Measurements from ENCODE around the gene PDC. TPM values are rescaled to one million over a fixed set of nuclear protein-coding genes. Genes with fewer than 3 reads are reported as not detected.

Gene PDC
- total RNA-seq, 4 donors from 2014 or later: not detected

DNA sequence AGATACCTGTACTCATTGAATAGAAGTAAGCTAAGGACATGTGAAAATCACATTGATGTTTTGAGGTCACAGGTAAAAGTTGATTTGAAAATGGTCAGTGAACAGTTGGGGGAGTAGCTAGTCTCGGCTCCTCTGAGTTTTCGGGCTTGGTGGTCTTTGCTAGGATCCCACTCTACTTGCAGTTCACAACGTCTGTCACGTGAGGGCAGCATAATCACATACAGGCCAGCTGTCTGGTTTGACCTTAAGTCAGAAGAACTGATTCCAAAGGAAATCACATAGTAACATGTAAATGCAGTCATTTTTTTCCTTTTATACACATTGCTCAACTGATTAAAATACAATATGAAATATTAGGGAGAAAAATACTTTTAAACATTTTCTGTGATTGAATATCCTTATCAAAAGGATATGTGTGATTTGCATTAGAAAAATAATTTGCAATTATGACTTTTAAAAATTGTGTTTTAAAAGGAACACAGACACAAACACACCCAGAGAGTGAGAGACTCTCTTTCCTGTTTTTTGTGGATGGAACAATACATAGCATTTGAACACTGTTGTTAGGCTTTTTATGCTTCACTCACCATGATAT is 21.8 kb upstream of the PDC start:
- Histone ChIP-seq H3K4me3 (no peak overlapping the region), H3K4me1 (peaks cover 0 to 8% (median 0%) of the 10 kb centered on the region in 3 donors), H3K27me3 (no peaks in the 10 kb centered on the region), H3K9me3 (no peaks in the 10 kb centered on the region), H3K36me3 (no peaks in the 10 kb centered on the region), H3K27ac (no peak overlapping the region)
- intact Hi-C loops (cut with DNase I): loop anchor here (10.0 kb wide), 1 partner anchor 512 kb away; no protein-coding TSS in a partner anchor
- 1 to 8% methylated on average over 4 of the region's 4 CpGs for WGBS, 2 donors
- no peak for TF ChIP-seq POLR2A (IDR thresholded peaks at IDR 0.05)
- TF ChIP-seq, protein P1, sequence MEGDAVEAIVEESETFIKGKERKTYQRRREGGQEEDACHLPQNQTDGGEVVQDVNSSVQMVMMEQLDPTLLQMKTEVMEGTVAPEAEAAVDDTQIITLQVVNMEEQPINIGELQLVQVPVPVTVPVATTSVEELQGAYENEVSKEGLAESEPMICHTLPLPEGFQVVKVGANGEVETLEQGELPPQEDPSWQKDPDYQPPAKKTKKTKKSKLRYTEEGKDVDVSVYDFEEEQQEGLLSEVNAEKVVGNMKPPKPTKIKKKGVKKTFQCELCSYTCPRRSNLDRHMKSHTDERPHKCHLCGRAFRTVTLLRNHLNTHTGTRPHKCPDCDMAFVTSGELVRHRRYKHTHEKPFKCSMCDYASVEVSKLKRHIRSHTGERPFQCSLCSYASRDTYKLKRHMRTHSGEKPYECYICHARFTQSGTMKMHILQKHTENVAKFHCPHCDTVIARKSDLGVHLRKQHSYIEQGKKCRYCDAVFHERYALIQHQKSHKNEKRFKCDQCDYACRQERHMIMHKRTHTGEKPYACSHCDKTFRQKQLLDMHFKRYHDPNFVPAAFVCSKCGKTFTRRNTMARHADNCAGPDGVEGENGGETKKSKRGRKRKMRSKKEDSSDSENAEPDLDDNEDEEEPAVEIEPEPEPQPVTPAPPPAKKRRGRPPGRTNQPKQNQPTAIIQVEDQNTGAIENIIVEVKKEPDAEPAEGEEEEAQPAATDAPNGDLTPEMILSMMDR (IDR thresholded peaks at IDR 0.05): peak; percentile 59 to 79 (median 62)
- no peak for DNase-seq

DNA sequence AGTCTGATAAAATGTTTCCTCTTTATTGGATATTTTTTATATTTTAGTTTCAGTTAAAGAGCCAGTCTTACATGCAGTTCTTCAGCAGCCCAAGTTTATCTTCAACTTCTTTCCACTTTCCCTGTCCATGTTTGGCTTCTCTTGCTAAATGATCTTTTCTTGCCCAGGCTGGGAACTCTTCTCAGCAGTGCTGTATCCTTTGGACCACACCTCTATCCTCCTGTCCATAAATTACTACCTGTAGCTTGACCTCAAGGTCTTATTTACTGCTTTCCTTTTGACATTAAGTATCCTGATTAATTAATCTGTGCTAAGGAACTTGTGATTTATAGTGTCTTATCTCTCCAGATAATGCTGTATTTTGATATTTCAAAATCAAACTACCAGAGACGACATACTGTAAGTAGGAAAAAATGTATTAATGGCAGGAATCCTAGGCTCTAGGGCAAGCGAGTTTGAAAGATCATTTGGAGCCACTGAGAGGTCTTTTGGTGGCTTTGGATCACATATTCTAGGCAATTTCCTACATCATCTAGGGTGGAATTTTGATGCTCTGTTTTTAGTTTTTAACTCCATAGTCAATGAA is 20.5 kb upstream of the PDC start:
- H3K4me1 ChIP-seq: peaks cover 0 to 8% (median 0%) of the 10 kb centered on the region in 3 donors
- no peak for DNase-seq
- H3K27ac ChIP-seq: no peak overlapping the region
- TF ChIP-seq POLR2A (IDR thresholded peaks at IDR 0.05): no peak
- H3K4me3 ChIP-seq: no peak overlapping the region
- H3K27me3 ChIP-seq: no peaks in the 10 kb centered on the region
- no peaks in the 10 kb centered on the region for H3K9me3 ChIP-seq
- H3K36me3 ChIP-seq: no peaks in the 10 kb centered on the region
- intact Hi-C loops (cut with DNase I): loop anchor here (10.0 kb wide), 1 partner anchor 513 kb away; no protein-coding TSS in a partner anchor
- 66 to 69% methylated on average over 2 of the region's 2 CpGs for WGBS, 2 donors

DNA sequence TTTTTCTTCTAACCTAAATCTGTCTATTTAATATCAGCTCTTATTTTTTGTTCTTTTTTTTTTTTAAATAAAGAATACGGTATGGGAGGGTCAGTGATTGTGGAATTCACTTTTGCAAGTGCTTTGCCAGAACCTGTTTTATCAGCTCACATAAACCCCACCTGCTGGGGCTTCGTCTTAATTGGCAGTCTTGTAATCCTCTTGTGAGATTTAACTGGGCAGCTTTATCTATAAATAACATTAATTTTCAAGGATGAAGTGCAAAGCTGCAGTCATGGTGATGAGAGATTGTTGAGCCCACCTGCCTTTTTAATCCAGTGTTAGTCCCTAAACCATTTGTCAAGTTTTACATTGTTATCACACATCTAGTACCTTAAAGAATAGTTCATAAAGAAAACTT is 18.2 kb upstream of the PDC start:
- intact Hi-C loops (cut with DNase I): loop anchor here (10.0 kb wide), 1 partner anchor 216 kb away; no protein-coding TSS in a partner anchor
- Histone ChIP-seq H3K9me3 (no peaks in the 10 kb centered on the region), H3K4me3 (no peak overlapping the region), H3K27ac (no peak overlapping the region), H3K4me1 (peaks cover 0 to 8% (median 0%) of the 10 kb centered on the region in 3 donors), H3K27me3 (no peaks in the 10 kb centered on the region), H3K36me3 (no peaks in the 10 kb centered on the region)
- no peak for DNase-seq
- TF ChIP-seq POLR2A (IDR thresholded peaks at IDR 0.05): no peak
- TF ChIP-seq, protein P1 (IDR thresholded peaks at IDR 0.05): no peak
- 41 to 67% methylated on average over 2 of the region's 2 CpGs for WGBS, 2 donors

DNA sequence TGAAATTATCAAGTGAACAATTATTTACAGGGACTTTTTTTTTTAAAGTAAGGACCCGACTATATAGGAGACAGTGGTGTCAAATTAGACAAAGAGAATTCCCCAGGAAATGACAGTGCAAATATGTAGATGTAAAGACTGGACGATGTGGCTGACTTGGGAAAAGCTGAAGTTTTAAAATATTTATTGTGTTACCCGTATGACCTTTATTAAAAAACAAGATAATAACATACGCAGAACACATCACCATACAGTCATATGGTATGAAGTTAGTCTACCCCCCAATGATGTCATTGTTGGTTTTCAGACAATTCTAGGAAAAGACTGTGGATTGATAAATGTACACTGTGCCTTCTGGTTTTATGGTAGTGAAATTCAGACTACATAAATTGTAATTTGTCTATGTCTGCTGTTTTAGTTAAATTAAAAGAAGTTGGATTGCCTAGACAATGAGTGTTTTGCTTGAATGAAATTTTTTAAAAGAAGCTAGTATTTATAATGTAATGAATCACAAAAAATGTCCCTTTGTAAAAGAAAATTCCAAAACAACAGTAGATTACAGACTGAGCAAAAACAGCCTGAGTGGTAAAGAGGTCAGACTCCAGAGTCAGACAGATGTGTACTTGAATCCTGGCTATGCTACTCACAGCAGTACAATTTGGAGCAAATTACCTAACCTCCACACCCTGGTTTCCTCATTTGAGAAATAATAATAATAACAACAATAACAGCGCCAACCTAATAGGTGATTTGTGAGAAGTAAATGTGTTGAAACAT is 15.5 kb upstream of the PDC start:
- no peak for DNase-seq
- 66 to 72% methylated on average over 5 of the region's 5 CpGs for WGBS, 2 donors
- intact Hi-C loops (cut with DNase I): loop anchor here (10.0 kb wide), 1 partner anchor 218 kb away; no protein-coding TSS in a partner anchor
- Histone ChIP-seq H3K36me3 (no peaks in the 10 kb centered on the region), H3K4me3 (no peak overlapping the region), H3K27me3 (no peaks in the 10 kb centered on the region), H3K27ac (no peak overlapping the region), H3K9me3 (no peaks in the 10 kb centered on the region), H3K4me1 (no peaks in the 10 kb centered on the region)
- TF ChIP-seq, protein P1 (IDR thresholded peaks at IDR 0.05): no peak
- TF ChIP-seq POLR2A (IDR thresholded peaks at IDR 0.05): no peak

DNA sequence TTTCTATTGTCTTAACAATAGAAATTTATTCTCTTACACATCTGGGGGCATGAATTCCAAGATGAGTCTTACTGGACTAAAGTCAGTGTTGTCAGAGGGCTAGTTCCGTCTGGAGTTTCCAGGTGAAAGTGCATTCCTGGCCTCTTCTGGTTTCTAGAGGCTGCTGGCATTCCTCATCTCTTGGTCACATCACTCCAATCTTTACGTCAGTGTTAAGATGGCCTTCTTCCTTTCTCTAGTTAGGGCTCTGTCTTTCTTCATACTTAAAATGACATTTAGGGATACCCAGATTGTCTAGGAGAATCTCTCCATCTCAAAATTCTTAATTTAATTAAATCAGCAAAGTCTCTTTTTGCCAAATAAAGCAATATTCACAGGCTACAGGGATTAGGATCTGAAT is 13.3 kb upstream of the PDC start:
- H3K4me1 ChIP-seq: no peaks in the 10 kb centered on the region
- TF ChIP-seq, protein P1 (IDR thresholded peaks at IDR 0.05): no peak
- no peak for TF ChIP-seq POLR2A (IDR thresholded peaks at IDR 0.05)
- H3K4me3 ChIP-seq: no peak overlapping the region
- intact Hi-C loops (cut with DNase I): loop anchor here (10.0 kb wide), 1 partner anchor 221 kb away; no protein-coding TSS in a partner anchor
- WGBS, 2 donors: 81 to 95% methylated on average over 2 of the region's 2 CpGs
- no peak for DNase-seq
- H3K27ac ChIP-seq: no peak overlapping the region
- H3K27me3 ChIP-seq: no peaks in the 10 kb centered on the region
- no peaks in the 10 kb centered on the region for H3K9me3 ChIP-seq
- no peaks in the 10 kb centered on the region for H3K36me3 ChIP-seq
